Measurements from ENCODE around the gene PLD1. TPM values are rescaled to one million over a fixed set of nuclear protein-coding genes. Genes with fewer than 3 reads are reported as not detected.

PLD1 gene
- total RNA-seq, 4 donors from 2014 or later: 15.3 to 55.9 (median 45.4) TPM

DNA sequence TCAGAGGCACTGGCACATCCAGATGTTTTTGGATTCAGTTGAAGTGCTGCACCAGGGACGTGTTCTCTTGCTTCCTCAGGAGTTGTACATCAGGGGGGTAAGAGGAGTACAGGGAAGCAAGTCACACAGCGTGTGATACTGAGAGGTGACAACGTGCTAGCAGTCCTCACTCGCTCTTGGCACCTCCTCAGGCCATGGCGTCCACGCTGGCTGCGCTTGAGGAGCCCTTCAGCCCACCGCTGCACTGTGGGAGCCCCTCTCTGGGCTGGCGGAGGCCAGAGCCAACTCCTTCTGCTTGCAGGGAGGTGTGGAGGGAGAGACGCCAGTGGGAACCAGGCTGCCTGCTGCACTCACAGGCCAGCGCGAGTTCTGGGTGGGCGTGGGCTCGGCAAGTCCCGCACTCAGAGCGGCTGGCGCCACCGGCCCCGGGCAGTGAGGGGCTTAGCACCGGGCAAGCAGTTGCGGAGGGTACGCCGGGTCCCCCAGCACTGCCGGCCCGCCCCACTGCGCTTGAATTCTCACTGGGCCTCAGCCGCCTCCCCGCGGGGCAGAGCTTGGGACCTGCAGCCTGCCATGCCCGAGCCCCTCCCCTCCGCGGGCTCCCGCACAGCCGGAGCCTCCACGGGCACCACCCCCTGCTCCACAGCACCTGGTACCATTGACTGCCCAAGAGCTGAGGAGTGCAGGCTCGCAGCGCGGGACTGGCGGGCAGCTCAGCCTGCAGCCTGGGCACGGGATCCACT lies 64.5 kb downstream of the PLD1 start:
- no peak for DNase-seq (ENCODE audit: low spot score in 2 of 2)
- no peaks in the 10 kb centered on the region for H3K9me3 ChIP-seq
- H3K4me1 ChIP-seq: peaks cover 0 to 33% (median 2%) of the 10 kb centered on the region in 4 donors
- TF ChIP-seq EP300 (IDR thresholded peaks at IDR 0.05): no peak
- no peak for TF ChIP-seq CTCF (IDR thresholded peaks at IDR 0.05)
- no peak for TF ChIP-seq POLR2A (IDR thresholded peaks at IDR 0.05)
- no peak overlapping the region for H3K4me3 ChIP-seq
- H3K27ac ChIP-seq: no peak overlapping the region
- H3K27me3 ChIP-seq: no peaks in the 10 kb centered on the region
- no peaks in the 10 kb centered on the region for H3K36me3 ChIP-seq
- 94 to 99% methylated on average over 13 to 19 of the region's 40 CpGs for WGBS, 2 donors

GRCh38 chr3:171744158-171744741 lies 66.0 kb downstream of the PLD1 start:
- Histone ChIP-seq H3K36me3 (no peaks in the 10 kb centered on the region), H3K4me3 (no peak overlapping the region), H3K4me1 (peaks cover 0 to 32% (median 1%) of the 10 kb centered on the region in 4 donors), H3K9me3 (no peaks in the 10 kb centered on the region), H3K27ac (no peak overlapping the region), H3K27me3 (no peaks in the 10 kb centered on the region)
- no peak for TF ChIP-seq EP300 (IDR thresholded peaks at IDR 0.05)
- TF ChIP-seq POLR2A (IDR thresholded peaks at IDR 0.05): no peak
- no peak for TF ChIP-seq CTCF (IDR thresholded peaks at IDR 0.05)
- 68 to 71% methylated on average over 5 of the region's 5 CpGs for WGBS, 2 donors
- no peak for DNase-seq (ENCODE audit: low spot score in 2 of 2)

- no peak overlapping the region for H3K4me3 ChIP-seq
- H3K4me1 ChIP-seq: peaks cover 0 to 25% (median 0%) of the 10 kb centered on the region in 4 donors
- H3K36me3 ChIP-seq: no peaks in the 10 kb centered on the region
- 77 to 81% methylated on average over 10 of the region's 10 CpGs for WGBS, 2 donors
- TF ChIP-seq EP300 (IDR thresholded peaks at IDR 0.05) (no peak), POLR2A (IDR thresholded peaks at IDR 0.05) (no peak), CTCF (IDR thresholded peaks at IDR 0.05) (no peak)
- no peaks in the 10 kb centered on the region for H3K27me3 ChIP-seq
- DNase-seq (ENCODE audit: low spot score in 2 of 2): no peak
- no peak overlapping the region for H3K27ac ChIP-seq
- H3K9me3 ChIP-seq: no peaks in the 10 kb centered on the region
Measured at GRCh38 chr3:171743327-171744157, 66.7 kb downstream of the PLD1 start.

DNA sequence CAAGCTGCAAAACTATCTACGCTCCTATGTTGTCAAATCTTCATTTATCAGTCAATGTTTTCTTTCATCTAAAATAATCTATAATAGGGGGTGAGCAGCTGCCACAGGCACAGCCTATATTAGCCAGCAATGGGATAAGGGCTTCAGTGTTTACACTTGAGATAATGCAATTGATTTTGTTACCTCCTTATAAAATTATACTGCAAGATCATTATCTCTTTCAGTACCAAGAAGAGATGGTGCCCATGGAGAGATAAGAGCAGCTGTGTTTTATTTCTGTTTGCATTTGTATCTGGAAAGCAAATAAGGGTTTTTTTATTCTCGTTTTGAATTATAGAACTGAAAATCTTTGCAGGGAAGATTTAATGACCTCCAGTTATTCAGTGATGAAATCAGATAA lies 68.9 kb downstream of the PLD1 start:
- Histone ChIP-seq H3K27ac (no peak overlapping the region), H3K9me3 (no peaks in the 10 kb centered on the region), H3K4me1 (peaks cover 0 to 14% (median 0%) of the 10 kb centered on the region in 4 donors), H3K27me3 (no peaks in the 10 kb centered on the region), H3K36me3 (peaks cover 0 to 7% (median 0%) of the 10 kb centered on the region in 3 donors), H3K4me3 (no peak overlapping the region)
- no peak for TF ChIP-seq CTCF (IDR thresholded peaks at IDR 0.05)
- no peak for TF ChIP-seq EP300 (IDR thresholded peaks at IDR 0.05)
- TF ChIP-seq POLR2A (IDR thresholded peaks at IDR 0.05): no peak
- no peak for DNase-seq (ENCODE audit: low spot score in 2 of 2)
- WGBS, 2 donors: 58 to 63% methylated on average over 2 of the region's 2 CpGs

All from tibial nerve (tissue), 4 donors.